ENCODE data around the gene HEPHL1.

- no peak for TF ChIP-seq EP300 (IDR thresholded peaks at IDR 0.05; ENCODE audit: borderline replicate concordance)
- no peak for TF ChIP-seq MAX (IDR thresholded peaks at IDR 0.05)
- no peak for TF ChIP-seq ZBTB7A (IDR thresholded peaks at IDR 0.05; ENCODE audit: low read depth)
- TF ChIP-seq NFIC (IDR thresholded peaks at IDR 0.05) = no peak
- no peak for TF ChIP-seq TAF1 (IDR thresholded peaks at IDR 0.05; ENCODE audit: low read depth)
- TF ChIP-seq FOXM1 (IDR thresholded peaks at IDR 0.05; ENCODE audit: borderline replicate concordance, low read depth) = no peak
- no peak for TF ChIP-seq TCF12 (IDR thresholded peaks at IDR 0.05; ENCODE audit: low read depth)
- TF ChIP-seq REST (IDR thresholded peaks at IDR 0.05; ENCODE audit: low read depth) = no peak
- TF ChIP-seq USF1 (IDR thresholded peaks at IDR 0.05) = no peak
- no peak for TF ChIP-seq EGR1 (IDR thresholded peaks at IDR 0.05)
- TF ChIP-seq CEBPB (IDR thresholded peaks at IDR 0.05) = no peak
- TF ChIP-seq TEAD4 (IDR thresholded peaks at IDR 0.05) = no peak
- TF ChIP-seq RAD21 (IDR thresholded peaks at IDR 0.05; ENCODE audit: low read depth) = no peak
- TF ChIP-seq YY1 (IDR thresholded peaks at IDR 0.05; ENCODE audit: low read depth) = no peak
These were observed 37.9 kb downstream of the HEPHL1 start for GRCh38 chr11:94059065-94059464.

All from Ishikawa (cell line).